ENCODE data around the gene PIK3R2.

- TF ChIP-seq CTCF (IDR thresholded peaks at IDR 0.05) (peak in 1 of 3 donors; percentile 61), POLR2A (IDR thresholded peaks at IDR 0.05) (no peak)
Measured at GRCh38 chr19:18152442-18152816, 534 bp upstream of the PIK3R2 start.
